ENCODE results near the gene N4BP2L2. TPM values are rescaled to one million over a fixed set of nuclear protein-coding genes. Genes with fewer than 3 reads are reported as not detected.

Gene N4BP2L2
- total and polyA plus RNA-seq, 4 donors, result 14.9 to 116 (median 76.7) TPM

DNA sequence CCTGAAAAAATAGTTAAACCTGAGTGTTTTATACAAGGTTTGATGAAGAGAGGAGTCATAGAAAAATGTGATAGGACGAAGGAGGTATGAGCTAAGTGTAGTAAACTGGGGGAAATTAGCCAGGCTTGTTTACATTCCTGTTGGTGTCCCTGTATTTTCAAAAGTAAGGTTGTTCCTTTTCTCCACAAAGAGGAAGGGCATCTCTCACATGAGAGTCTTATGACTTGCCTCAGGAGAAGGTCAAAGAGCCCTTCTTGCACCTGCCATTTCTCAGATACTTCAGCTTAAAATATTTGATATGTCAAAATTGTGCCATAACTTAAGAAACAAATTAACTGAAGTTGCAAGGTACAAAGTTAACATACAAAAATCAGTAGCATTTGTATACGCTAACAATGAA, 3.6 kb upstream of the N4BP2L2 start:
- H3K9ac ChIP-seq (ENCODE audit: low read depth in 1 of 2, low read length in 2 of 2), result no peak overlapping the region

DNA sequence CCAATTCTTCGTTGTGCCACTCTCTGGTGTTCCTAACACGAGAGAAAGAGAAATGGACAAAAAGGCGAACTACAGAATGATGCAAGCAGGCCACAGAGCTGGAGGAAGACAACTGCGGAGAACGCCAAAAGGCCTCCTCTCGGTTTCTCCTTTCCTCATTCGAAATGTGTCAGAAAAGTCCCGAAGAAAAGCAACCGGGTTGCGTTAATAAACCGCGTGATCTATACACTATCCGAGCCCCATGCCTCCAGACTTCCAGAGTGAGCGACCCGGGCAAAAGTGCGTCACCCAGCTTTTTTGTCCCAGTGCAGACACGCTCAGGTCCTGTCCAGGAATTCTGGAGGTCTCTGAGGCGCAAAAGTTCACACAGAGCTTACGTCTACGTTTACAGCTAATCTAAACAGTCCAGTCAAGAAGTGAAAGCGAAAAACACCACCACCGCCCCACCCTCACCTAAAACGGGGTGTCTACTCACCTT, 413 bp downstream of the N4BP2L2 start:
- WGBS, result under 1% methylated on average over 23 of the region's 23 CpGs

More for the DNA sequence above, 3.6 kb upstream of the N4BP2L2 start:
- Histone ChIP-seq H3K4me3 (ENCODE audit: low read depth in 1 of 3, low read length in 3 of 3) (no peak overlapping the region), H3K27me3 (ENCODE audit: control insufficient read depth in 4 of 4, insufficient read depth in 4 of 4, low read length in 3 of 4) (no peaks in the 10 kb centered on the region), H3K36me3 (ENCODE audit: control insufficient read depth in 4 of 4, insufficient read depth in 3 of 4, low read depth in 1 of 4, low read length in 3 of 4) (no peaks in the 10 kb centered on the region), H3K4me1 (ENCODE audit: control insufficient read depth in 4 of 4, insufficient read depth in 4 of 4, low read length in 3 of 4) (peaks cover 0 to 7% (median 2%) of the 10 kb centered on the region in 4 donors), H3K9me3 (ENCODE audit: control insufficient read depth in 4 of 4, low read length in 3 of 4) (no peaks in the 10 kb centered on the region), H3K27ac (ENCODE audit: low read depth in 1 of 2, low read length in 2 of 2) (no peak overlapping the region)
- TF ChIP-seq, protein P1, sequence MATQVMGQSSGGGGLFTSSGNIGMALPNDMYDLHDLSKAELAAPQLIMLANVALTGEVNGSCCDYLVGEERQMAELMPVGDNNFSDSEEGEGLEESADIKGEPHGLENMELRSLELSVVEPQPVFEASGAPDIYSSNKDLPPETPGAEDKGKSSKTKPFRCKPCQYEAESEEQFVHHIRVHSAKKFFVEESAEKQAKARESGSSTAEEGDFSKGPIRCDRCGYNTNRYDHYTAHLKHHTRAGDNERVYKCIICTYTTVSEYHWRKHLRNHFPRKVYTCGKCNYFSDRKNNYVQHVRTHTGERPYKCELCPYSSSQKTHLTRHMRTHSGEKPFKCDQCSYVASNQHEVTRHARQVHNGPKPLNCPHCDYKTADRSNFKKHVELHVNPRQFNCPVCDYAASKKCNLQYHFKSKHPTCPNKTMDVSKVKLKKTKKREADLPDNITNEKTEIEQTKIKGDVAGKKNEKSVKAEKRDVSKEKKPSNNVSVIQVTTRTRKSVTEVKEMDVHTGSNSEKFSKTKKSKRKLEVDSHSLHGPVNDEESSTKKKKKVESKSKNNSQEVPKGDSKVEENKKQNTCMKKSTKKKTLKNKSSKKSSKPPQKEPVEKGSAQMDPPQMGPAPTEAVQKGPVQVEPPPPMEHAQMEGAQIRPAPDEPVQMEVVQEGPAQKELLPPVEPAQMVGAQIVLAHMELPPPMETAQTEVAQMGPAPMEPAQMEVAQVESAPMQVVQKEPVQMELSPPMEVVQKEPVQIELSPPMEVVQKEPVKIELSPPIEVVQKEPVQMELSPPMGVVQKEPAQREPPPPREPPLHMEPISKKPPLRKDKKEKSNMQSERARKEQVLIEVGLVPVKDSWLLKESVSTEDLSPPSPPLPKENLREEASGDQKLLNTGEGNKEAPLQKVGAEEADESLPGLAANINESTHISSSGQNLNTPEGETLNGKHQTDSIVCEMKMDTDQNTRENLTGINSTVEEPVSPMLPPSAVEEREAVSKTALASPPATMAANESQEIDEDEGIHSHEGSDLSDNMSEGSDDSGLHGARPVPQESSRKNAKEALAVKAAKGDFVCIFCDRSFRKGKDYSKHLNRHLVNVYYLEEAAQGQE (IDR thresholded peaks at IDR 0.05), result no peak
- TF ChIP-seq SP1 (IDR thresholded peaks at IDR 0.05), result no peak
- TF ChIP-seq, protein P2, sequence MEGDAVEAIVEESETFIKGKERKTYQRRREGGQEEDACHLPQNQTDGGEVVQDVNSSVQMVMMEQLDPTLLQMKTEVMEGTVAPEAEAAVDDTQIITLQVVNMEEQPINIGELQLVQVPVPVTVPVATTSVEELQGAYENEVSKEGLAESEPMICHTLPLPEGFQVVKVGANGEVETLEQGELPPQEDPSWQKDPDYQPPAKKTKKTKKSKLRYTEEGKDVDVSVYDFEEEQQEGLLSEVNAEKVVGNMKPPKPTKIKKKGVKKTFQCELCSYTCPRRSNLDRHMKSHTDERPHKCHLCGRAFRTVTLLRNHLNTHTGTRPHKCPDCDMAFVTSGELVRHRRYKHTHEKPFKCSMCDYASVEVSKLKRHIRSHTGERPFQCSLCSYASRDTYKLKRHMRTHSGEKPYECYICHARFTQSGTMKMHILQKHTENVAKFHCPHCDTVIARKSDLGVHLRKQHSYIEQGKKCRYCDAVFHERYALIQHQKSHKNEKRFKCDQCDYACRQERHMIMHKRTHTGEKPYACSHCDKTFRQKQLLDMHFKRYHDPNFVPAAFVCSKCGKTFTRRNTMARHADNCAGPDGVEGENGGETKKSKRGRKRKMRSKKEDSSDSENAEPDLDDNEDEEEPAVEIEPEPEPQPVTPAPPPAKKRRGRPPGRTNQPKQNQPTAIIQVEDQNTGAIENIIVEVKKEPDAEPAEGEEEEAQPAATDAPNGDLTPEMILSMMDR (IDR thresholded peaks at IDR 0.05; ENCODE audit: low read depth, low read length, missing input control), result no peak
- TF ChIP-seq RAD21 (IDR thresholded peaks at IDR 0.05), result no peak
- no peak for TF ChIP-seq JUND (IDR thresholded peaks at IDR 0.05)
- TF ChIP-seq HNF4G (IDR thresholded peaks at IDR 0.05), result no peak
- no peak for TF ChIP-seq NR2F2 (IDR thresholded peaks at IDR 0.05)
- TF ChIP-seq, protein P3, sequence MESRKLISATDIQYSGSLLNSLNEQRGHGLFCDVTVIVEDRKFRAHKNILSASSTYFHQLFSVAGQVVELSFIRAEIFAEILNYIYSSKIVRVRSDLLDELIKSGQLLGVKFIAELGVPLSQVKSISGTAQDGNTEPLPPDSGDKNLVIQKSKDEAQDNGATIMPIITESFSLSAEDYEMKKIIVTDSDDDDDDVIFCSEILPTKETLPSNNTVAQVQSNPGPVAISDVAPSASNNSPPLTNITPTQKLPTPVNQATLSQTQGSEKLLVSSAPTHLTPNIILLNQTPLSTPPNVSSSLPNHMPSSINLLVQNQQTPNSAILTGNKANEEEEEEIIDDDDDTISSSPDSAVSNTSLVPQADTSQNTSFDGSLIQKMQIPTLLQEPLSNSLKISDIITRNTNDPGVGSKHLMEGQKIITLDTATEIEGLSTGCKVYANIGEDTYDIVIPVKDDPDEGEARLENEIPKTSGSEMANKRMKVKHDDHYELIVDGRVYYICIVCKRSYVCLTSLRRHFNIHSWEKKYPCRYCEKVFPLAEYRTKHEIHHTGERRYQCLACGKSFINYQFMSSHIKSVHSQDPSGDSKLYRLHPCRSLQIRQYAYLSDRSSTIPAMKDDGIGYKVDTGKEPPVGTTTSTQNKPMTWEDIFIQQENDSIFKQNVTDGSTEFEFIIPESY (IDR thresholded peaks at IDR 0.05), result no peak
- no peak for TF ChIP-seq HNF4A (conservative IDR thresholded peaks at IDR 0.05)
- no peak for TF ChIP-seq RXRA (IDR thresholded peaks at IDR 0.05)
- TF ChIP-seq, protein P4, sequence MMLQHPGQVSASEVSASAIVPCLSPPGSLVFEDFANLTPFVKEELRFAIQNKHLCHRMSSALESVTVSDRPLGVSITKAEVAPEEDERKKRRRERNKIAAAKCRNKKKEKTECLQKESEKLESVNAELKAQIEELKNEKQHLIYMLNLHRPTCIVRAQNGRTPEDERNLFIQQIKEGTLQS (IDR thresholded peaks at IDR 0.05), result no peak
- no peak for TF ChIP-seq TAF1 (conservative IDR thresholded peaks at IDR 0.05)
- TF ChIP-seq GABPA (IDR thresholded peaks at IDR 0.05 in 1 of 2, conservative IDR thresholded peaks at IDR 0.05 in 1 of 2), result no peak
- no peak for DNase-seq (ENCODE audit: low spot score)
- WGBS, result 93% methylated on average over 2 of the region's 2 CpGs

More for the DNA sequence above, 413 bp downstream of the N4BP2L2 start:
- Histone ChIP-seq H3K9me3 (ENCODE audit: control insufficient read depth in 4 of 4, low read length in 3 of 4) (no peaks in the 10 kb centered on the region), H3K36me3 (ENCODE audit: control insufficient read depth in 4 of 4, insufficient read depth in 3 of 4, low read depth in 1 of 4, low read length in 3 of 4) (peaks cover 2 to 10% (median 6%) of the 10 kb centered on the region in 4 donors), H3K9ac (ENCODE audit: low read depth in 1 of 2, low read length in 2 of 2) (peak overlapping the region; percentile 96 to 98), H3K4me3 (ENCODE audit: low read depth in 1 of 3, low read length in 3 of 3) (peak overlapping the region; percentile 67 to 98 (median 96)), H3K4me1 (ENCODE audit: control insufficient read depth in 4 of 4, insufficient read depth in 4 of 4, low read length in 3 of 4) (peaks cover 2 to 19% (median 11%) of the 10 kb centered on the region in 4 donors), H3K27ac (ENCODE audit: low read depth in 1 of 2, low read length in 2 of 2) (peak overlapping the region; percentile 92 to 99), H3K27me3 (ENCODE audit: control insufficient read depth in 4 of 4, insufficient read depth in 4 of 4, low read length in 3 of 4) (no peaks in the 10 kb centered on the region)
- no peak for DNase-seq (ENCODE audit: low spot score)
- no peak for TF ChIP-seq NR2F2 (IDR thresholded peaks at IDR 0.05)
- TF ChIP-seq, protein P4 (IDR thresholded peaks at IDR 0.05), result peak; percentile 31

Measured in liver (tissue), 9 donors.